Keratinocyte (primary cell): ENCODE data around the gene STXBP2. TPM values are rescaled to one million over a fixed set of nuclear protein-coding genes. Genes with fewer than 3 reads are reported as not detected.

Experiments used
- DNase-seq: peaks from one replicate; pipeline ENCODE4 v3.0.0-alpha.2; 2011; ENCODE audit warnings: low read depth, missing footprints, low spot score
- FAIRE-seq: peaks from 2 replicates; lab custom pipeline; 2011; peaks lifted over from hg19 to GRCh38; lab: Jason Lieb, UNC
- H2AFZ ChIP-seq: 2 replicates; pipeline ENCODE4 v1.6.0; 2012; ENCODE audit warnings: low read length, control low read depth, inconsistent platforms; ENCODE audit not compliant: control insufficient read depth
- H3K27ac ChIP-seq: 2 replicates; pipeline ENCODE4 v1.5.1; 2011; ENCODE audit warnings: low read length; ENCODE audit not compliant: control insufficient read depth, insufficient read depth
- H3K27me3 ChIP-seq: 3 replicates; pipeline ENCODE4 v1.6.0; 2011; ENCODE audit warnings: low read length; ENCODE audit not compliant: control insufficient read depth, insufficient read depth; ENCODE audit errors: extremely low read depth
- H3K36me3 ChIP-seq, 2 experiments: 2 replicates in 1 of 2; 3 replicates in 1 of 2; pipeline ENCODE4 v1.5.1; 2011; ENCODE audit warnings: low read length in 2 of 2, mild to moderate bottlenecking in 1 of 2; ENCODE audit not compliant: control insufficient read depth in 2 of 2, insufficient read depth in 2 of 2; ENCODE audit errors: extremely low read depth in 1 of 2
- H3K4me1 ChIP-seq: 3 replicates; pipeline ENCODE4 v1.5.1; 2011; ENCODE audit warnings: low read length; ENCODE audit not compliant: control insufficient read depth, insufficient read depth; ENCODE audit errors: extremely low read depth
- H3K4me2 ChIP-seq: 3 replicates; pipeline ENCODE4 v1.6.0; 2011; ENCODE audit warnings: low read depth, low read length; ENCODE audit not compliant: control insufficient read depth, insufficient read depth; ENCODE audit errors: extremely low read depth
- H3K4me3 ChIP-seq, 3 experiments: fragments of 200-600 bp in 1 of 3; sonication (generic) in 1 of 3; 2 replicates in 2 of 3; 3 replicates in 1 of 3; pipeline ENCODE4 v1.5.1; 2011 to 2016; ENCODE audit warnings: low read length in 3 of 3, mild to moderate bottlenecking in 3 of 3, control low read depth in 2 of 3, inconsistent platforms in 1 of 3, low read depth in 1 of 3, mixed read lengths in 1 of 3, mixed run types in 1 of 3, moderate library complexity in 1 of 3; ENCODE audit not compliant: control insufficient read depth in 2 of 3, insufficient read depth in 2 of 3; ENCODE audit errors: extremely low read depth in 1 of 3
- H3K79me2 ChIP-seq: 2 replicates; pipeline ENCODE4 v1.6.0; 2012; ENCODE audit warnings: low read length; ENCODE audit not compliant: control insufficient read depth, insufficient read depth
- H3K9ac ChIP-seq: 3 replicates; pipeline ENCODE4 v1.6.0; 2011; ENCODE audit warnings: low read length; ENCODE audit not compliant: control insufficient read depth, insufficient read depth; ENCODE audit errors: extremely low read depth
- H3K9me1 ChIP-seq: 3 replicates; pipeline ENCODE4 v1.6.0; 2011; ENCODE audit warnings: low read length; ENCODE audit not compliant: control insufficient read depth, insufficient read depth; ENCODE audit errors: extremely low read depth
- H3K9me3 ChIP-seq: 2 replicates; pipeline ENCODE4 v1.5.1; 2012; ENCODE audit warnings: low read depth, low read length; ENCODE audit not compliant: control insufficient read depth
- H4K20me1 ChIP-seq: 3 replicates; pipeline ENCODE4 v1.6.0; 2011; ENCODE audit warnings: low read length; ENCODE audit not compliant: control insufficient read depth, insufficient read depth; ENCODE audit errors: extremely low read depth
- CTCF ChIP-seq, 3 experiments: IDR thresholded peaks in 1 of 3; conservative IDR thresholded peaks in 1 of 3; optimal IDR thresholded peaks in 1 of 3; 2 replicates in 2 of 3; 3 replicates in 1 of 3; pipeline versions ENCODE3 to v1.5.1; 2011; ENCODE audit warnings: low read length in 3 of 3, mild to moderate bottlenecking in 3 of 3, moderate library complexity in 2 of 3, control low read depth in 1 of 3, inconsistent platforms in 1 of 3; ENCODE audit not compliant: insufficient read depth in 2 of 3; ENCODE audit errors: extremely low read depth in 1 of 3
- EZH2 ChIP-seq: IDR thresholded peaks from one replicate; pipeline ENCODE4 v1.6.1; 2012; ENCODE audit warnings: inconsistent platforms, mild to moderate bottlenecking, low read length, moderate library complexity
- dilution Hi-C: fragments of 300-500 bp; cut with MboI; formaldehyde crosslinking; loops from one replicate; pipeline ENCODE4 v1.7.0; 2020; ENCODE audit warnings: low sequenced_read_pairs; ENCODE audit not compliant: extremely low pct_ligation_motif_present
- polyA plus RNA-seq, 5 experiments: library from polyadenylated mRNA; depleted of rRNA in 3 of 5; stranded (reverse) in 3 of 5; stranded (forward) in 1 of 5; unstranded in 1 of 5; fragments of >200 nt; gene quantifications; 1 replicate in 1 of 5; 2 replicates in 3 of 5; 3 replicates in 1 of 5; pipeline versions ENCODE4 v1.2.1 to v1.2.3, GENCODE V29; 2011 to 2012; ENCODE audit warnings: missing spikeins in 2 of 5, low read depth in 1 of 5, low replicate concordance in 1 of 5

Gene STXBP2
- polyA plus RNA-seq, 1 donor (not counting 4 experiments of a cell fraction or from before 2014, with no cell fraction given) = 58.8 TPM

DNA sequence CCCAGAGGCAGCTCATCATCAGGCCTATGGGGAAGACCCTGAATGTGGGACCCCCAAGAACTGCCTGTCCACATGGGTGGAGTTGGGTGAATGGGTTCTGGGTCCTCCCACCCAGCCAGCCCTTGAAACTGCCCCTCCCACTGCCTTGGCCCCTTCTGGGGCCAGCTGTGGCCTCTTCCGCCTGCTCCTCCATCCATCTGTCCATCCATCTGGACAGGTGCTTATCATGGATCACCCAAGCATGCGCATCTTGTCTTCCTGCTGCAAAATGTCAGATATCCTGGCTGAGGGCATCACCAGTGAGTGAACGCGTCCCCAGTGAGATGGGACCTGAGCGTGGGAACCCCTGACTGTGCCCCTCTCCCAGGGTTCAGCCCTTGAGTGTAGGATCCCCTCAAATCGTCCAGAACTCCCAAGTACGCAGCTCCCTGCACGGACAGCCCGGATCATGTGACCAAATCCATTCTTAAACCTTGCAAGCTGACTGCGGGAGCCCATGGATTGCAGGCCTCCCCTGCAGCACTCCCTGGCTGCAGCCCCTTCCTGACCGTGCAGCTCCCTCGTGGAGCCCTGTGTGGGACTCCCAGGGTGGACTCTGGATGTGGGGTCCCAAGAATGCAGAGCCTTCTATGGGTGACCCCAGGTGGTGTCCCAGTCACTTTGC lies 2.0 kb downstream of the STXBP2 start:
- no peak for FAIRE-seq

DNA sequence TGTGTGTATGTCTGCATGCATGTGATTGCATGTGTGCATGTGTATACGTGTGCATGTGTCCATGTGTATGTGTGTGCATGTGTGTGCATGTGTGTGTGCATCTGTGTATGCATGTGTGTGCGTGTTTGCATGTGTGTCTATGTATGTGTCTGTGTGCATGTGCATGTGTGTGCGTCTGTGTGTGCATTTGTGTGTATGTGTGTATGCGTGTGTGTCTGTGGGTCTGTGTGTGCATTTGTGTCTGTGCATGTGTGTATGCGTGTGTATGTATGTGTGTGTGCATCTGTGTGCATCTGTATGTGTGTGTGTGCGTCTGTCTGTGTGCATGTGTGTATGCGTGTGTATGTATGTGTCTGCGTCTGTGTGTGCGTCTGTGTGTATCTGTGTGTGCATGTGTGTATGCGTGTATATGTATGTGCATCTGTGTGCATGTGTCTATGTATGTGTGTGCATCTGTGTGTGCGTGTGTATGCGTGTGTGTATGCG lies 3.0 kb downstream of the STXBP2 start:
- Histone ChIP-seq H3K4me3 (no peak overlapping the region), H3K36me3 (peaks cover 9 to 12% of the 10 kb centered on the region in 2 experiments), H3K9ac (no peak overlapping the region), H3K4me1 (peaks cover 3% of the 10 kb centered on the region), H2AFZ (no peak overlapping the region), H3K9me3 (no peaks in the 10 kb centered on the region), H3K4me2 (no peak overlapping the region), H3K27ac (no peak overlapping the region), H3K79me2 (peaks cover 16% of the 10 kb centered on the region), H3K27me3 (no peaks in the 10 kb centered on the region), H3K9me1 (no peaks in the 10 kb centered on the region), H4K20me1 (no peaks in the 10 kb centered on the region)
- TF ChIP-seq EZH2 (no peak), CTCF (optimal IDR thresholded peaks at IDR 0.05 in 1 of 3, IDR thresholded peaks at IDR 0.05 in 1 of 3, conservative IDR thresholded peaks at IDR 0.05 in 1 of 3; ENCODE audit: extremely low read depth in 1 of 3, insufficient read depth in 2 of 3, low read length in 3 of 3) (no peak)
- dilution Hi-C loops = no loop called here
- FAIRE-seq (no peak), DNase-seq (no peak)

More for the DNA sequence above, 2.0 kb downstream of the STXBP2 start:
- Histone ChIP-seq H3K9me1 (no peaks in the 10 kb centered on the region), H3K4me1 (peaks cover 3% of the 10 kb centered on the region), H3K4me2 (no peak overlapping the region), H3K4me3 (no peak overlapping the region), H3K9me3 (no peaks in the 10 kb centered on the region), H4K20me1 (no peaks in the 10 kb centered on the region), H3K27ac (no peak overlapping the region), H3K79me2 (peaks cover 16% of the 10 kb centered on the region), H2AFZ (no peak overlapping the region), H3K36me3 (peaks cover 9% of the 10 kb centered on the region in 2 experiments), H3K27me3 (no peaks in the 10 kb centered on the region), H3K9ac (no peak overlapping the region)
- no peak for DNase-seq
- no peak for TF ChIP-seq EZH2
- no peak for TF ChIP-seq CTCF (optimal IDR thresholded peaks at IDR 0.05 in 1 of 3, IDR thresholded peaks at IDR 0.05 in 1 of 3, conservative IDR thresholded peaks at IDR 0.05 in 1 of 3; ENCODE audit: extremely low read depth in 1 of 3, insufficient read depth in 2 of 3, low read length in 3 of 3)
- dilution Hi-C loops = no loop called here
